Measurements from ENCODE around the gene NPDC1.
A peak's percentile ranks its signal among the peaks of the same experiment; 100 is the strongest.

The NPDC1 gene

DNA sequence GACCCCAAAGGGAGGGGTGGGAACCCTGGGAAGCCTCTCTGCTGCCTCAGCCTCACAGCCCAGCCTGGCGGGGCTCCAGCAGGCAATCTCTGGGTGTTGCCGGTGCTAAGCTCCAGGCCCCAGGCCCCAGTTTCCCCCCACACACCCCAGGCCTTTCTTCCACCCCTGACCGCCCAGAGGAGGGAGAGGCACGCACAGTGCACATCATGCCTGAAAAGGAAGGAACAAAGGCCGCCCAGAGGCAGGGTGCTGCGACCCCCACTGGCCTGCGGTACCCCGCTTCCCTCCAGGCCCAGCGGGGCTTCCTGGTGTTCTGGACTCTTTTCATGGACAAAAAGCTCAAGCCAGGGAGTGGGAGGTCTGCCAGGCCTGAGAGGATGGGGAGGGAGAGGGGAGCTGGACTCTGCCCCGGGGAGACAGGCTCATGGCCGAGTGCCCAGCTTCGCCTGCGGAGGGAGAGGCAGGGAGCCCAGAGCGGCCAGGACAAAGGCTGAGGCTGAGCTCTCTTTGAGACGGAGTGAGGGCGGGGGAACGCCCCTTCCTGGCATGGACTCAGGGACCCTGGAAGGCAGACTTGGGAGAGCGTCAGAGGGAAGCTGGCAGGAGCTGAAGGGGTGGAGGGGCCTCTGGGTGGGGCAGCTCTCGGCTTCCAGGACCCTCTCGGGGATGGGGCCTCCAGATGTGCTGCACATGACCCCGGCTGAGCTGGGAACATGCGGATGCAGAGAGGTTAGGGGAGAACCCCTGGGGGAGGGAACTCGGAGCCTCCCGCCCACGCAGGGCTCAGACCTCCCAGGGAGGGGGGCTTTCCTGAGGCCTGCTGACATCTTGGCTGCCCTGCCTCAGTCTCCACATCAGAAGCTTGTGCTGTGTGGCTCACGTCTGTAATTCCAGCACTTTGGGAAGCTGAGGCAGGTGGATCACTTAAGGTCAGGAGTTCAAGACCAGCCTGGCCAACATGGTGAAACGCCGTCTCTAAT, 9.7 kb upstream of the NPDC1 start:
- DNase-seq: no peak

DNA sequence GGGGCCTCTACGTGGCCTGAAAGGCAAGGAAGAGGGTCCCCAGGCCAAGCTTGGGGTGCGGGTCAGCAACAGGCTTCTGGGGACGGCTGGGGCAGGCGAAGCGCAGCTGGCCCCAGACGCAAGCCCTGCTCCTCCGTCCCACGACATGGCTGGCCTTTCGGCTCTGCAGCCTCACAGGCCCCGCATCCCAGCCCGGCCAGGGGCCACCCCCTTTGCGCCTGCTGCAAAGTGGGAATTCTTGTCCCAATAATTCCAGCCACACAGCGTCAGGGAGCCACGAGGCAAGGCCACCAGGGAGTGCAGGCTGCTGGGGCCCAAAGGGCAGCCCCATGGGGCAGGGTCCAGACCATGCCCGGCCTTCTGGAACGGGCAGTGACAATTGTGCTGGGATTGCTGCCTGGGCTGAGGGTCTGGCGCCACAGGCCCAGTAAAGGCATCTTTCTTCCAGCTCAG, 9.0 kb upstream of the NPDC1 start:
- no peak for DNase-seq

DNA sequence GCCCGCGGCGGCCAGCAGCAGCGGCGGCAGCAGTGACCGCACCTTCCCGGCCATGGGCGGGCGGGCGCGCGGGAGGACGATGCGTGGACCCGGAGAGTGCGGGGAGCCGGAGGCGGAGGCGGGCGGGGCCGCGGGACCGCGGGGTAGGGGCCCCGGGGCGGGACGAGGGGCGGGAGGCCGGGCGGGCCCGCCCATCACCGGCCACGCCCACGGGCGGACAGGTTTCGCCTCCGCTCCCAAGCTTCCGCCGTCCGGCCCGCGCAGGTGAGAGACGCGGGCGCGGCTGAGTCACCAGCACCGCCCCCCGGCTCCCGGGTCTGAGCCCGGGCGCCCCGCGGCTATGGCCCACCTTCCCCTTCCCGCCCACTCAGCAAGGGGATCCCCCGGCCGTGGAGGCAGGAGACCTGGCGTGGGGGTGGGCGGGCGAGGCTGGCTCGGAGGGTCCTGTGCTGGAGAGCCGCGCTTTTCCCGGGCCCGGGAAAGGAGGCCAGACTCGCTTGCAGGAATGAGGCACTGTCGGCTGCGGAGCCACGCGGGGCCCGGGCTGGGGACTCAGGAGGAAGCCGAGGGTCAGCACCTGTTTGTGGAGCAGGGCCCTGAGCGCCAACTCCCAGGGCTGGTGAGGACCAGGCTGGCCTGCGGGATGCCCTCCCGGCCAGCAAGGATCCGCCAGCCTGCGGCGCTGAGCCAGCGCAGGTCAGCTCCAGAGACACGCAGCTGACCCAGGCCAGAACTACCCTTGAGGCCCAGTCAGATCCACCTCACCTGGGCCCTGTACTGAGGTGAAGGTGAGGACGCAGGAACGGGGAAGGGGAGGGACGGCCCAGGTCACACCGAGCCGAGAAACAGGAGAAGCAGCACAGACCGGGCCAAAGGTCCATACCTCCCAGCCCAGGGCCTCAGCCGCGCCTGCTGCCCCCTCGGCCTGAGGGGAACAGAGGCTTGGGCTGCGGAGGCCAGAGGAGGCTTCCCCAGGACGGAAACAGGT, 8.3 kb upstream of the NPDC1 start, which contains the start of gene ENTPD2:
ENTPD2 (minus strand) TSS at position 118 of the 988 bp plus-strand sequence; CDS start at position 54, 64 bp downstream.
- peak; percentile 80 for DNase-seq

DNA sequence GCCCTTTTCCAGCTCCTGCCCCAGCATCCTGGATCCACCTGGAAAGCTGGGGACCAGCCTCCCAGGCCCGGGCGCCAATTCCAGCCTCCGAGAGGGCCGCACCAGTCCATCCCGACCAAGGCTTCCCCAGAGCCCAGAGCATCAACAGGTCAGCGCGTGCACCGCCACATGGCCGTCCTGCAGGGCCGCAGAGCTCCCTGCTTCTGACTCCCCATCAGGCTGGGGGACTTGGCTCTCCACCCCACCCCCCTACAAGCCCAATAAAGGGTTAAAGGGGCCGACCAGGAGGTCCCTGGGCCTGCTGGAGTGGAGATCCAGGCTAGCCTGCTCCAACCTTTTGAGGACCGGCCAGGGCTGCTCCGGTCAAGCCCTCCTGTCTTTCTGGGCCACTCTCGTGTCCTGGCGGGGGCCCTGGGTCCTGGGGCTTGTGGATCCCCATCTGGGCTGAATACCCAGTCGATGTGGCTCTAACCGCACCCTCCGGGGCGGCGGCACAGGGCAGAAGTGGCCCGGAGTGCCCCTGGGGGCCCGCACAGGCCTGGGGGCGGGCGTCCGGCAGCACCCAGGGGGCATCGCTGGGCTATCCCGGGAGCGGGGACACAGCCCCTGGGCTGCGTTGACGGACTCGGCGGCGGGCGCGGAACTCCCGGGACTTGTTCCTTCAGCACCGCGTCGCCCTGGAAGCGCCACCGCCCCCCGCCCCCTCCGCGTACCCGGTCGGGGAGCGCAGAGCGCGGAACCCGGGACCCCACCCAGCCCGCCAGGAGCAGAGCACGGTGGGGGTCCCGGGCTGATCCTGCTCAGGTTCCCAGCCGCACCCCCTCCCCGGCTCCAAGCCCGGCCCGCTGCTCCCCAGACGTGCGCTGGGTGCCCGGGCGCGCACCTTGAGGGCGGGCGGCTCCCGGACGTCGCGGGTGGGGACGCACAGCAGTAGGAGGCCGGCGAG, 7.3 kb upstream of the NPDC1 start:
- DNase-seq: no peak

DNA sequence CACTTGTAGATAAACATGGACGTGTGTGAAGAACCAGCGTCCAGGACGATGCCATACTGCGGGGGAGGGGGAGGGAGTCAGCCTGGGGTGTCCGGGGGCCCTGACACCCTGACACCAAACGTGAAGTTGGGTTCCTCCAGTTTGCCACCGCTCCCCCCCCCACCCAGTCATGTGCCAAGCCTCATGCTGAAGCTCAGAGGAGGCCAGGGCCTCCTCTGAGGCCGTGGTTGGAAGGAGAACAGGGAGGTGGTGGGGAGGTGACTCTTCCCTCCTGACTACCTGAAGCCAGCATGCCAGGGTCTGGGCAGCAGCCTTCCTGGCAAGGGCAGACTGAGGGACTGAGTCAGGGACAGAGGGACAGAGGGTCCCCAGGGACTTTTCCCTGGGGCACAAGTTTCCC, 6.3 kb upstream of the NPDC1 start:
- no peak for DNase-seq

DNA sequence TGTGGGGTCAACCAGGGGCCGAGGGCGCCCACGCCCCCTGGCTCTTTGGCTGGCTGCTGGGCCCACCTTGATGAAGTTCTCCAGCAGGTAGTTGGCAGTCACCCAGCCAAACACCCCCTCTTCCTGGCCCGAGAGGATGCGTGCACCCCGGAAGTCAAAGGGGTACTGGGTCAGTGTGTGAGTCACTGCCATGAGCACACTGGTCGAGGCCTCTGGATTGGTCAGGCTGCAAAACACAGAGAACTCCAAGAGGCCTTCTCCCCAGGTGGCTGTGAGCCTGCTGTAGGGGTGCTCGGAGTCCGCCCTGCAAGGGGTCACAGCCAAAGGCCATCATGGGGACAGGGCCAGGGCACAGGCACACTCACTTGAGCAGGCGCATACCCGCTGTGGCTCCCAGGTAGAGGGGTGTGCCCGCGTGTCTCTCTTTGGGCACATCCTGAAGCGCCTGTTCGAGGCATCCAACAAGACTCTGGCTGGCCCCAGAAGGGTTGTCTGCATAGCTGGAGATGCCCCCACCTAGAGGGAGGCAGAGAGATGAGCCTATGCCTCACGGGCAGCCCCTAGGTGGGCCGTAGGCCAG, 5.3 kb upstream of the NPDC1 start:
- DNase-seq: no peak

DNA sequence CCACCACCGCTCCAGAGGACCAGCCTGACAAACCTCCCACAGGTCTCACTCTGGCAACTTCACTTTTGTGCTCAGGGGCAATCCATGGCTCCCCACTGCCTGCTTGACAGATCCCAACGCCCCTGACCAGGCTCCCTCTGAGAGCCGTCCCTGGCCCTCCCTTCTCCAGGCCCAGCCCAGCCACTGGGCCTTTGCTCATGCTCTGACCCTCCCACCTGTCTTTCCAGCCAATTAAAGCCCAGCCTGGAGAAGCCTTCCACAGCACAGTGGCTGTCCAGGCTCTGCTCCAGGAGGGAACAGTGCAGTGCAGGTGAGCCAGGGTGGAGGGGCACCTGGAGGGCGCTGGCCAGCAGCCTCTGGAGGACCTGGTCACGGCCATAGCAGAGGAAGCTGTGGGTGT, 4.6 kb upstream of the NPDC1 start:
- no peak for DNase-seq

DNA sequence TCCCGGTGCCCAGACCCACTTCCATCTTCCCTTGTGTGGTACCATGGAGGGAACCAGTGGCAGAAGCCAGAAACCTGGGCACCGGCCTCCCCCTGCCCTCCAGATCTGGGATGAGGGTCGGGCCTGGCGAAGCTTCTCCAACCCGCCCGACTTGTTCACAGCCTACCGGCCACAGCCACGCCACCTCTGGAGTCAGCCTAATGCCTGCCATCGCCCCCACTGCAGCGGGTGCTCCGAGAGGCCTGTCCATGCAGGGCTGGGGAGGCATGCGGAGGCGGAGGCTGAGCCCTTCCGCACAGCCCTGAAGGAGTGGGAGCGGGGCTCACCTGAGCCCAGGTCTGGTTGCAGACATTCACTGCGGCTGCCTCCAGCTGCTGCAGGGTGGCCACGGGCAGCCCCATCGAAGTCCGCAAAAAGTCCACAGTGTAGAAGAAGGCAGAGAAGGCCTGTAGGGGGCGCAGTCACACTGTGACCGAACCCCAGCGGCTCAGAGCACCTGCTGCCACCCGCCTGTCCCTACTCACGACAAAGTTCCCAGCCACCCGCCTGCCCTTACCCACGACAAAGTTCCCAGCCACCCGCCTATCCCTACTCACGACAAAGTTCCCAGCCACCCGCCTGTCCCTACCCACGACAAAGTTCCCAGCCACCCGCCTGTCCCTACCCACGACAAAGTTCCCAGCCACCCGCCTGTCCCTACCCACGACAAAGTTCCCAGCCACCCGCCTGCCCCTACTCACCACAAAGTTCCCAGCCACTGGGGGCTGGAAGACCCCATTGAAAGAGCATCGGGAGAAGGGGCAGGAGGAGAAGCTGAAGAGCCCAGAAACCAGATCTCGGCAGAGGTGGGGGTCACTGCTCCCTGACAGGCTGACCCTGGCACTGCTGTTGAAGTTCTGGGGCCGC, 3.8 kb upstream of the NPDC1 start:
- no peak for DNase-seq

DNA sequence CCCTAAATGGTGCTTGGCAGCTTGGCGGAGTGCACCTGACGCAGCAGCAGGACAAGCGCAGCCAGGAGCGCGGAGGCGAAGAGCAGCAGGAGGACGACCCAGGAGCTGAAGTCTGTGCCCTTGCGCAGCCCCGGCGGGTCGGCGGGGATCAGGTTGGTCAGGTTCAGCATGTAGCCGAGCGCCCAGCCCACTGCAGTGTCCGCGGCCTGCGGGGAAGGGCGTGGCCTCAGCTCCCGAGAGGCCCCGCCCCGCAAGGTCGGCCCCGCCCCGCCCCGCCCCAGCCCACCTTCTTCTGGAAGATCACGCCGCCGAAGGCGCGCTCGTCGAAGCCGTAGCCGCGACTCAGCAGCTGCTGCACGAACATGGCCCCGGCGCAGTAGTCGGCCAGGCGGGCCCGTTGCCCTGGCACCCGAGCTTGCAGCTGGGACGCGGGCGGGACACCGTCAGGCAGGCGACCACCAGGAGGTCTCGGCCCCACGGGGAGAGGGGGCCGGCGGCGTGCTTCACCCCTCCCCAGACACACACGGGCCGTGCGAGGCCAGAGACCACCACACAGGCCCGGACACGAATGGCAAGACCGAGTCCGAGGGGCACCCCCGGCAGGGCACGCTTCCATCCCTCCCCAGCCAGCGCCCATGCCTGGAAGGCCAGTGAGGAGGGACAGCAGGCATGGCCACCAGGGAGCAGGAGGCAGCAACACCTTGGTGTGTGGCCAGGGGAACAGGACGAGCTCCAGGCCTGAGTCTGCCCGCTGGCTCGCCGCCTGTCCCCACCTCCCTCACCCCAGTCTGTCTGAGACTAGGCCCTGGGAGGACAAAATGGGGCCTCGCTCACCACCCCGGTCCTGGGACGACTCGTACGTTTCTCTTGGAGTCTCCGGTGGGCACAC, 2.9 kb upstream of the NPDC1 start:
- DNase-seq: no peak

DNA sequence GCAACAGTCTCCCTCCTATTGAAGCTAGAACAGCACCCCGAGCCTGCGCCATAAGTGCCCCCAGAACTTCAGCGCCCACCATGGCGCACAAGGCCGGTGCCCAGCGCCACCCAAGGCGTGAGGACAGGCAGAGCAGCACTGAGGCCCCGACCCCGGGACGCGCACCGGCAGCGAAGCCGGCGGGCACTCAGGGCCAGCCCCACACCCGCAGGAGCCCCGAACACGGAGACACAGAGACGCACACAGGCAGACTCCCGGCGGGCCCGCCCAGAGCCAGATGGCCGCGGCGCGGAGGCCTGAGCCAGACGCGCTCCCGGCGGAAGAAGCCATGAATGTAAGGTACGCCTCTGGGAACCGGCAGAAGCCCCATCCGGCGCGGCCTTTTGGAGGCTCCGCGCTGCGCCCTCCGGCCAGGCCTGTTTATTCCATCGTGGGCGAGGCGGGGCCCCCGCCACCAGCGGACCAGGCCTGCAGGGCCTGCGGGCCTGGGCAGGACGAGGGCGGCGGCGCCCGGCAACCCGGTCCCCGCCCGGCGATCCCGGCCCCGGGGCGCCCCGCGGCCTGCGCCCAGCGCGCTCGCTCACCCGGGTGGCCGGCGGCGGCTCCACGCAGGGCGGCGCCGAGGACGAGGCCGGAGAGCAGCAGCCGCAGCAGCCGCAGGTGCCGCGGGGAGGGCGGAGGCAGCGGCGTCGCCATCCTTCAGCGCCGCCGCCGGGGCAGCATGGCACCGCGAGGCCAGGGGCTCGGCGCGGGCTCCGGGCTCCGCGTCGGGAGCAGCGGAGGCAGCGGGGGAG, 486 bp downstream of the NPDC1 start:
- DNase-seq: no peak

DNA sequence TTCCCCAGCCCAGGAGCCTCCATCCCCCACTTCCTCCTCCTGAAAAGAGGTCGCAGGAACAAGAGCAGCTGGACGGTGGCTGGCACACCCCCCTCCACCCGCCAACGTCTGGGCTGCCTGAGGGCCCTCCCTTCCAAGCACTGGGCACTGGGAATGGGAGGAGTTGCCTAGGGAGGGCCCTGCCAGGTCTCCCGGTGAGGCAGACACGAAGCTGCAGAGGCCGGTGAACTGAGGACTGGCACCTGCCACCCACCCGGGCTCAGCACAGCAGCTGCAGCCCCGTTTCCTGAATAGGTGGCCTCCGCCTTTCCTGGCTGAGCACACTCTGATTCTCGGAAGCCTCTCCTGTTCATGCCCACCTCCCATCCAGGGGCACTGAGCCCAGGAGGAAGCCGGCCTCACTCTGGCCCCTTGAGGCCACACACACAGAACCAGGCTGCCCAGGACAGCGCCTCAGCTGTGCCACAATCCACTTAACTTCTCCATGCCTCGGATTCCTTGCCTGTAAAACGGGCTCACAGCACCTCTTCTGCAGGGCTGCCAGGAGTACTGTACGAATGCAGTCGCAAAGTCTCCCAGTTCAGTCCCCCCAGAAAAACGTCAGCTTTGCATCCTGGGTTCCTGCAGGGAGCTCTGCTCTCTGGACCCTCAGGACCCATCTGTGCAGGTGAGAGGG, 1.3 kb downstream of the NPDC1 start:
- peak; percentile 83 for DNase-seq

DNA sequence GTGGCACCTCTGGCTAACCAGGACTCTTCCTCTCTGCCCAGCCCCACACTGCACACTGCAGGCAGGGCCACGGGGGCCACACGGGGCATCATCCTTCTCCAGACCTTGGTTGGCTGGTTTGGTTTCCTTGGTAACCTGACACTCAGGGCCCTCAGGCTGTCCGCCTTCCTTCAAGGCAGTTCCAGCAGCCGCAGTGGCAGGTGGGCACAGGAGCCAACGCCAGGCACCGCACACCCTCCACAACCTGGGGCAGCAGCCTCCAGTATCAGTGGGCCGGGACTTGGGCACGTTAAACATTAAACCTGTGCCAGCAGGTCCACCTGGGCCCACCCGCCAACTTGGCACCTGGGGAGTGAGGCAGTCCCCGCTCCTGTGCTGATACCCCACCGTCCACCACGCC, 1.9 kb downstream of the NPDC1 start:
- no peak for DNase-seq

DNA sequence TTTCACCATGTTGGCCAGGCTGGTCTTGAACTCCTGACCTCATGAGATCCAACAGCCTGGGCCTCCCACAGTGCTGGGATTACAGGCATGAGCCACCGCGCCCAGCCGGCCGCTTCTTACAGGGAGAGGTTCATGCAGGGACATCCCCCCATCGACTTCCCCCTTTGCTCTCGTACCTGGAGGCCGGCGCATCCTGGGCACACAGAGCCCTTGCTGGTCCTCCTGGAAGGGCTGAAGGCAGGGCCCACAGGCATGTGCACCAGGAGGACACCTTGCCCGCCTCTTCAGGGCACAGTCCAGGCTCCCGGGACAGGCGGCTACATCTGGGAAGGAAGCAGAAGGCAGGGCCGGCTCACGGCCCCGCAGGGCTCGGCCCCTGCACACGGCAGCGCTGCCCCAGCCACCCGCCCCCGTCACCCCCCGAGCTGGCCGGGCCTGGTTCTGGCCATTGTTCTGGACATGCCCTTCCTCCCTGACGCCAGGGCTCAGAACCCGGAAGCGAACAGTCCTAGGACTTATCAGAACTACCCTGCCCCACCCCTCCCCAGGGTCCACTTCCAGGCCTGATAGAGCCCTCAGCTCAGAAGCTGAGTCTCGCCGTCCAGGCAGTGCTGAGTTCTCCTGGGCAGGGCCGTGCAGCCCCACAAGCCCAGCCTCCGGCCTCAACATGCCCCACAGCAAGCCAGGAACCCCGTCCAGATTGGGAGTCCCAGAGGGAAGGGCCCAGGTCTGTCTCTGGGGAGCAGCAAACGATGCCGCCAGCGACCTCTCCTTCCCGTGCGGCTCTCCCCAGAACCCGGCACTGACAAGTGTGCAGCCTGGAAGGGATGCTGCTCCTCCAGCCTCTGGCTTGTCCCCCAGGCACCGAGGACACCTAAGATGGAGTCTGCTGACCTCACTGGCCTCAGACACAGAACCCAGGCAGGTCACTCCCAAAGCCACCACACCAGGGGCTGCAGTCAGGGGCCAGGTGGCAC, 2.9 kb downstream of the NPDC1 start:
- DNase-seq: no peak

DNA sequence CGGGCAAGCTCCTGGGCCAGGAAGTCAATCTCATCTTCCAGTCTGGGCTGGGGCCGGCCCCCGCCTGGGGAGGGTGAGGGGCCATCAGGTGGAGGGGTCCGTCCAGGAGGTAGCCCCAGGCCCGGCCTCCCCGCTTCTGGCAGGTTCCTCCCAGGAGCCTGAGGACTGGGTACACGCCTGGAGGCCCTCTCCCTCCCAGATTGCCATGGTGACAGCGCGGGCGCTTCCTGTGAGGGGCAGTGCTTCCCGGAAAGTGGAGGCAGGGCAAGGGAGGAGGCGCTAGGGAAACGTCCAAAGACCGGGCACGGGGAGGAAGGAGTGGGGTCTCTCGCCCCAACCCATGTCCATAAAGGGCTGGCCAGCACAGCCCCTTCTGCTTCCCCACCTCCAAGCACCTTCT, 4.9 kb downstream of the NPDC1 start:
- no peak for DNase-seq

DNA sequence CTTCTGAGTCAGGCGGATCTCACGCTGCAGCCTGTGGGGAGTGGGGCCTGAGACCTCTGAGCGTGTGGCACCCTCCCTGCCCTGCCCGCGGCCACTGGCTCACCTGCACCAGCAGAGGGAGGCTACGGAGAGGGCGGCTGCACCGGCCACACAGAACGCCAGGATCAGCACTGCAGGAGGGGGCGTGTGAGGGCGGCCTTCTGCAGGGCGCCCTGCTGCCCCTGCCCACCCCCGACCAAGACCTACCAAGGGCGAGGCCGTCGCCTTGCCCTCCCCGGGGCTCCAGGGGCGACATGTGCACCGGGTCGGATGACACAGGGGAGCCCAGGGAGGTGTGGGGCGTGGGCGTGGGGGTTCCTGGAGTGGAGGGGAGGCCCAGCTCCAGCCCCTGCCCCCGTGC, 5.4 kb downstream of the NPDC1 start:
- no peak for DNase-seq

DNA sequence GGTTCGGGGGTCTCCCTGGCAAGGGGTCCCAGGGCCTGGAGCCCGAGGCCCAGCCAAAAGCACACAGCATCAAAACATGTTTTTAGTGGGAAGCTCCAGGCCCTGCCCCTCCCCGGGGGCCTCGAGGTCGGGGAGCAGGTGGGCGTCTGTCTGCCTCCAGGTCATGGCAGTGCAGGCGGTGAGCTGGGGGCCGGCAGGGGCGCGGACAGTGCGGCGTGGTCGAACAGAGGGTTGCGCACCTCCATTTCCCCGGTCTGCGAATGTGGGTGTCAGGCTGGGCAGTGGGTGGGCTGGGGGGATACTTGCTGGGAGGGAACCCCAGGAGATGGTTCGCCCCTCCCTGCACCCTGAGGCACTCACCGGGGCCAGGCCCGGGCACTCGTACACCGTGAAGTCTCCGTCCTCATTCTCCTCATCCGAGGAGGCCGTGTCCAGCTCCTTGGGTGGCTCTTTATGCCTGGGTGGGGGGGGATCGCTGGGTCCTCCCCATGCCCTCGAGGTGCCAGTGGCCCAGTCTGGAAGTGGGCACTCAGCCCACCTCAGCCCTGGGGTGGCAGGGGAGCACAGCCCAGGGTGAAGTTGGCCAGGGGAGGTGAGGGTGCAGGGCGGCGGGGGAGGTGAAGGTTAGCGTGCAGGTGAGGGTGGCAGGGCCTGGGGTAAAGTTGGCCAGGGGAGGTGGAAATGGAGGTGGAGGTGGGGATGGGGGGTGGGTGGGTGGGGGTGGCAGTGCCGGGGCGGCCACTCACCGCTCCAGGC, 6.2 kb downstream of the NPDC1 start:
- DNase-seq: no peak
